Stimulated activated CD4-positive, alpha-beta T cell treated with anti-CD3 and anti-CD28 coated beads, Interleukin-12 subunit alpha, Interleukin-12 subunit beta, amount 100 ng/mL, for 48 hours (primary cell): ENCODE results near the gene MMP7.
"Not testable (repeated sequence)": the region's sequence is repeated elsewhere in the genome, so short reads cannot be mapped to it uniquely, and the experiment has no call there.

Experiments used
- DNase-seq, 3 donors: peaks; one replicate each; pipeline ENCODE4 v3.0.0-alpha.2; 2020; ENCODE audit warnings: low read depth in 2 of 3, low spot score in 1 of 3

The MMP7 gene

DNA sequence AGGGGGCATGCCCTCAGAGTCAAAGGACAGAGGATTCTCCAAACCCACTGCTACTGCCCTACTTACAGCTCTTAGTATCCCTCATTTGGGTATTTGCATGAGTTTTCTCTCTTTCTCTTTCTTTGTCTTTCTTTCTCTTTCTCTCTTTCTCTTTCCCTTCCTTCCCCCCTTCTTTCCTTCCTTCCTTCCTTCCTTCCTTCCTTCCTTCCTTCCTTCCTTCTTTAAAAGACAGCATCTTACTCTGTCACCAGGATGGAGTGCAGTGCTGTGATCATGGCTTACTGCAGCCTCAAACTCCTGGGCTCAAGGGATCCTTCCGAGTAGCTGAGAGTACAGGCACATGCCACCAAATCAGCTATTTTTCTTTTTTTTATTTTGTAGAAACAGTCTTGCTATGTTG, 14.0 kb upstream of the MMP7 start:
- no peak for DNase-seq

DNA sequence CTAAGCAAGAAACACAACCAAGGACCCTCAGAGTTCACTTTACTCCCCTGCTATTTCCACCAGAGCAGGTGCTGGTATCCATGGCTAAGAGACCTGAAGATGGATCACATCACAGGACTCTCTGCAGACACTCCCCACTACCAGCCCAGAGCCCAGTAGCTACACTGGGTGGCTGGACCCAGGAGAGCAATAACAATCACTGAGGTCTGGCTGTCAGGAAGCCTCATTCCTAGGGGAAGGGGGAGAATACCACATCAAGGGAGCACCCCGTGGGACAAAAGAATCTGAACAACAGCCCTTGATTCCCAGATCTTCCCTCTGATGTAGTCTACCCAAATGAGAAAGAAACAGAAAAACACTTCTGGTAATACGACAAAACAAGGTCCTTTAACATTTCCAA, 9.0 kb upstream of the MMP7 start:
- DNase-seq, result no peak

DNA sequence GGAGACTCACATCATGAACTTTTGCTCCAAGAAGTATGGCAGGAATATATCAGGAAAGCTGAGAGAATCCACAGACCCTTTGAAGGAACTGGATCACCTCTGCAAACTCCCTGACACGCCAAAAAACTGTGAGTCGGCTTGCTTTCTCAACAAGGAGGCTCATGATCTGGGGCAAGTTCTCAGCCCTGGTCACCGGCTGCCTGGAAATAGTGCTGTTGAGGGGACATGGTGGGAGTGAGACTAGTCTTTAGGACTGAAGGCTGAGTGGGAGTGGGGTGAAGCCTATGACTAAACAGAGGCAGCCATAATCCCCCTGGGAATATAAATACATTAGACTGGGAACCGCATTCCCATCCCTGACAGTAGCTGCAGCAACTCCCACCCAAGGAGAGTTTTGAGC, 8.4 kb upstream of the MMP7 start:
- no peak for DNase-seq

DNA sequence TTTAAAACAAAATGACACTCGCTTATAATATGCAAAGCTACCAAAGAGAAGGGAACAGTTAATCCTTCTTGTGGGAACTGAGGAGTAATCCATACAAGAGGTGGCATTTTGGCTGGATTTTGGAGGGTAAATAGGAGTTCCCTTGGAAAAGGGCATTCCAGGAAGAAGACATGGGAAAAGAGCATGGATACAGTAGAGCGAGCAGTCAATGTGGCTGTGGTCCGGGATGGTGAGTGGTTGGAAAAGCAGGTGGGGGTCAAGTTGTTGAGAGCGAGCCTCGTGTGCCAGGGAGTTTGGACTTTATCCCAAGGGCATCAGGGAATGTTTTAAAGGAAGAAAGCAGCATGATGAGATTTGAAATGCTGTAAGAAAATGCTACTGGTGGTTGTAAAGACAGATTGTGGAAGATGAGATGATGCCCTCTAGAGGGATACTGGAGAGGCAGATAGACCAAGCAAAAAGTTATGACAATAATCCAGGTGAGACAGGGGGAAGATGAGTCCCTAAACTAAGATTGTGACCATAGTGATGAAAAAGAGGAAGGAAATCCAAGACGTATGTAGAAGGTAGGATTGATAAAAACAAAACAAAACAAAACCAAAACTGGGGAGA, 3.8 kb upstream of the MMP7 start:
- no peak for DNase-seq

GRCh38 chr11:102528618-102529017, 1.9 kb downstream of the MMP7 start:
- DNase-seq, result no peak

- no peak for DNase-seq
Measured at GRCh38 chr11:102527684-102528083, 2.9 kb downstream of the MMP7 start.

GRCh38 chr11:102527041-102527440, 3.5 kb downstream of the MMP7 start:
- no peak for DNase-seq

DNA sequence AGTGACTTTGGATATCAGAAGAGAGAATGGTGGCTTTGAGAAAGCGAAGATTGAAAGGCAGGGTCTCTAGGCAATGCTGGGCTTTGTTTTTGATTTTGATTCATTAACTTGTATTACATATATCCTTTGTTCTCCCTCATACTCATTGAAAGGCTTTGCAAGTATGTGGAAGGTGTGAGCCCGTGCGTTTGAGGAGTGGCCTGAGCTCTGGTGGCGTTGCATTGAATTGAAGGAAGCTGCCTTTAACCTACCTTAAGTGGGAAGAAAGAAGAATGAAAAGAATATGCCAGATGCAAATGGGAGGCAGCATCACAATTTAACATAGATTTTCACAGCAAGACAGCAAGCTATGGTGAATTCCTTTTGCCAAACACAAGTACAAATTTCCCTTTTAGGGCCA, 6.7 kb downstream of the MMP7 start:
- no peak for DNase-seq

DNA sequence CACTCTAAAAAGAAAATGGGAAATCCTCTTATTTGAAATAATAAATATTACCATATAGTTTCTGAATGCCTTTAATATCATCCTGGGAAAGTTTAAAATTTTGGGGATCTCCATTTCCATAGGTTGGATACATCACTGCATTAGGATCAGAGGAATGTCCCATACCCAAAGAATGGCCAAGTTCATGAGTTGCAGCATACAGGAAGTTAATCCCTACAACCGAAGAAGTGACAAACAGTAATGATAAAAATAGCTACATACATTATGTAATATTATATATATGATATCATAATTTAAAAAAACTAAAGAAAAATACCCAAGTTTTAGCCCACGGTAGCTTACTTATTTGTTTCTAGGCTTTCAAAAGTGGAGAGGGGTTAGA, 7.4 kb downstream of the MMP7 start:
- no peak for DNase-seq

DNA sequence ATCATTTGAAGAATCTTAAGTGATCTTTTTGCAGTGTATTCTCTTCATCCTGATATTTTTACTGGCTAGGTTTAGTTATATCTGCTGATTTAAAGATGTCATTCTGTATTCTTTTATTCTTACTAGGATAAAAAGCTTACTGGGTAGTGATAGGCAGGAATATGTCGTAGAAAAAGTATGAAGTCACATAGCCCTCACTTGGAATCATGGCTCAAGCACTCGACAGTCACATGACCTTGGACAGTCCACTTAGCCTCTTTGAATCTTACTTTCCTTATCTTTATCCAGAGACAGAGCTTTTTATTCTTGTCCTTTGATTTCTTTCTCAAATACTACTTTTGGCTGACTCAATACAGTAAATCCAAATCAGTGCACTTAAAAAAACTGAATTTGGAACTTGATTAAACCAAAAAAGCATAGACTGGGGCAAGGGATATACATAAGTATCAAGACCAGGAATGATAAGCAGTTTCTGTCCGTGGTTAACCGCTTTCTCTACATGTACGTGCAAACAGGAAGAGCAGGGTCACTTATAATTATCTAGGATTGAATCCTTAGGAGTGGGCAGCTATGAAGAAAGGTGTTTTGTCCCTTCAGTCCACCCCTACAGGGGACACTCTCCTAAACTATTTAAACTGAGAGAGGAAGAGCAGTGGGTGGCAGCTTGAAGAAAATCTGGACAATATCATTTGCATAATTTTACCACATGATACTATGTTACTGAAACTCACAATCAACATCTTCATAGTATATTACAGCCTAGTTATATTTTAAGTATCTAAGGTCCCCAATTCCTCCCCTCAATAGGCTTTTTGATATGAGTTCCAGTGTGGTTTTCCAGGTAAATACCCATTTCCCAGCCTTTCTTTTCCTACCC, 8.0 kb downstream of the MMP7 start:
- no peak for DNase-seq

GRCh38 chr11:102521121-102521520, 9.4 kb downstream of the MMP7 start:
- DNase-seq, result no peak

DNA sequence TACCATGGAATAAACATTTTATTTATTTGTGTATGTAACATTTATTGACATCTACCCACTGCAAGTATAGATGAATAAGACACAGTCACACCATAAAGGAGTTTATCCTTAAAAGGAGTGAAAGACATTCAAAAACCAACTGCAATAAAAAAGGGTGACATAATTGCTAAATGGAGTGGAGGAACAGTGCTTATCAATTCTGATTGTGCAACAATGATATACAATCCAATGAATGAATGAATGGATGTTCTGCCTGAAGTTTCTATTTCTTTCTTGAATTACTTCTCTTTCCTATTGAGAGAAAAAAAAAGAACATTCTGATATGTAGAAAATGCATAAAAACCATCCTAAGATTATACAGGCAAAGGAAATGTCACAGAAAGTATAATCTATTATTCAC, 10.0 kb downstream of the MMP7 start:
- no peak for DNase-seq

DNA sequence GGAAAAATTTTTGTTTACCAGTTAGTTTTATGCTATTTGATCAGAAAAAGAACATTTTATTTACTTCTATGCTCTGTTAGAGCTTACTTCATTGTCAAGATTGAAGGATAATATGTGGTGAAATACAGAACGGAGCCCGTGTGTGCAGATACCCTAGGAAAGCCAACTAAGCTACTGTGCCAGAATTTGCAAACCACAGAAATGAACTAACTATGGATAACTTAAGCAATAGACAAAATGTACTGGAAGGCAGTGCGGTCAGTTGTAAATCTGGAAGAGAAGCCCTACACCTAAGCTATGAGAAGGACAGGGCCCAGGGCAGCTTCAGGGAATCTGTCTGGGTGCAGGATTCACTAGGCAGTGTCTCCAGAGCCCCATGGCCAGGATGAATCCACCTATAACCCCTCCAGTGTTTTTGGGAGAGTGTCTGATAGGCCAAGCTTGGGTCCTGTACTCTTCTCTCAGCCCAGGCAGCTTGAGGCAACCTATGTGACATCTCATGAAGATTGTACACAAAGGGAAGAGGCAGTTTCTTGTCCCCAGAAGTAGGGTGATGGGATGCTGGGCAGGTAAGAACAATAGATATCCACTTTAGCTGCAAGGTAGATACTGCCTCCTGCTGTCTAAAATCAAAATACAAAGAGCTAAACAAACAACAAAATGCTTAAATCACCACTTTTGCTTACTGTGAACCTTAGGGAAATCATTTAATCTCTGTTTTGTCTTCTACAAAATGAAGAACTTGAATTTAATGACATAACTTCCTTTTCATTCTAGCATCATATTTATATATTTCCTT, 12.1 kb downstream of the MMP7 start:
- DNase-seq, result no peak

DNA sequence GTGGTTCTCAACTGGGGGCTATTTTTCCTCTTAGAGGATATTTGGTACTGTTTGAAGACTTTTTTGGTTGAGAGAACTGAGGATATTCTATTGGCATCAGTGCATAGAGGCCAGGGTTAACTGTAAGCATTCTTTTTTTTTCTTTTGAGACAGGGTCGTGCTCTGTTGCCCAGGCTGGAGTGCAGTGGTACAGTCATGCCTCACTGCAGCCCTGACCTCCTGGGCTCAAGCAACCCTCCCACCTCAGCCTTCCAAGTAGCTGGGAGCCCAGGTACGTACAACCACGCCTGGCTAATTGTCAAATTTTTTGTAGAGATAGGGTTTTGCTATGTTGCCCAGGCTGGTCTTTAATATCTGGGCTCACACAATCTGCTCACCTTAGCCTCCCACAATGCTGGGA, 12.9 kb downstream of the MMP7 start:
- no peak for DNase-seq

DNA sequence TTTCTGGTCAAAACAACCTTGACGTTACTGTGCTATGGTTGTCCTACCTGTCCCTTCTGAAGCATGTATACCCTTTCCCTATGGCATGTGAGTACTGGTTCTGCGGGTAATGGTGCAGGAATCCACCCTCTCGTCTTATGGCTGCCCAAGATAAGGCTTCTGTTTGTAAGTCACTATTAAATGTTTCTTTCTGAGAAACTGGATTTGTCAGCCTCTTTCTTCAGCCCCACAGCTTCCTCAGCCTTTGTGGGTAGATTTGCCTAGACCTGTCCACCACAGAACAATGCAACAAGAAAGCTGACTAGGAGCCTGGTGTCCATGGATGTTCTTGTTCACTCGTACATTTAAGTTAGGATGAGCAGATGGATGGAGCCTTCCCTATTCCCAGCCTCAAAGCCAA, 14.4 kb downstream of the MMP7 start:
- no peak for DNase-seq

GRCh38 chr11:102513869-102514268, 16.7 kb downstream of the MMP7 start:
- no peak for DNase-seq

- DNase-seq, result no peak
Measured at GRCh38 chr11:102510439-102511135, 20.0 kb downstream of the MMP7 start.

DNA sequence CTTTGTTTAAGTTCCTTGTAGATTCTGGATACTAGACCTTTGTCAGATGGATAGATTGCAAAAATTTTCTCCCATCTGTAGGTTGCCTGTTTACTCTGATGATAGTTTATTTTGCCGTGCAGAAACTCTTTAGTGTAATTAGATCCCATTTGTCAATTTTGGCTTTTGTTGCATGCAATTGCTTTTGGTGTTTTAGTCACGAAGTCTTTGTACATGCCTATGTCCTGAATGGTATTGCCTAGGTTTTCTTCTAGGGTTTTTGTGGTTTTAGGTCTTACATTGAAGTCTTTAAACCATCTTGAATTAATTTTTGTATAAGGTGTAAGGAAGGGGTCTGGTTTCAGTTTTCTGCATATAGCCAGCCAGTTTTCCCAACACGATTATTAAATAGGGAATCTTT, 27.7 kb downstream of the MMP7 start:
- not testable (repeated sequence) for DNase-seq

DNA sequence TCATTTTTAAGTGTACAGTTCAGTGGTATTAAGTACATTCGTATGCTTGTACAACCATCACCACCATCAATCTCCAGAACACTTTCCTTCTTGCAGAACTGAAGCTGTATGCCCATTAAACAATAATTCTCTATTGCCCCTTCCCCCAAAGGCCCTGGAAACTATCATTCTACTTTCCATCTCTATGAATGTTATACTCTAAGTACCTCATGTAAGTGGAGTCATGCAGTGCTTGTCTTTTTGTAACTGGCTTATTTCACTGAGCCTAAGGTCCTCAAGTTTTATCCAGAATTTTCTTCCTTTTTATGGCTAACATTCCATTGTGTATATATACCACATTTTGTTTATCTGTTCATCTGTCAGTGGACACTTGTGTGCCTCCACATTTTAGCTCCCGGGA, 29.7 kb downstream of the MMP7 start:
- no peak for DNase-seq

GRCh38 chr11:102499931-102500330, 30.6 kb downstream of the MMP7 start:
- no peak for DNase-seq

DNA sequence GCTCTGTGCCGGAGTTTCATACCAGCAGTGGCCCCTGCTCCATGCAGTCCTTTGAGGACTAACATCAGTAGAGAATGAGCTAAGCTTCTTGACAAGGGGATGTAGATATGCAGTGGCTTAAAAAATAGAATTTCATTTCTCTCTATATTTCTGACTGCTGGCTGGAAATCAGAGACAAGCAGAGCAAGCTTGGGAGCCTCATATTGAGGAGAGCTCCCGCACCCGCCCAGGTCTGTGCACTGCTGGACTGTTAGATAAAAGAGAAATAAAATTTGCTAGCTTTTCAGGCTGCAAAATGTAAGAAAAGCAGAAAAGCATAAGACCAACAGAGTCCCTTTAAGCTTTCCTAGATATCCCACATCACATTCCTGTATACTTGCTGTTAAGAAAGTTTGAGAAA, 31.4 kb downstream of the MMP7 start:
- no peak for DNase-seq

GRCh38 chr11:102497061-102497460, 33.5 kb downstream of the MMP7 start:
- DNase-seq, result no peak
